IMR-90 (cell line): Measurements from ENCODE around the gene ANK3.

Experiments used
- CTCF ChIP-seq: conservative IDR thresholded peaks from 2 replicates; pipeline ENCODE4 v1.5.1; 2012; ENCODE audit warnings: mild to moderate bottlenecking, low read depth, low read length, improper control_type of control experiment
- MAFK ChIP-seq: IDR thresholded peaks from 2 replicates; pipeline ENCODE4 v1.6.1; 2012; ENCODE audit warnings: low read depth, low read length, improper control_type of control experiment
- POLR2A ChIP-seq: IDR thresholded peaks from 2 replicates; pipeline ENCODE4 v1.6.1; 2012; ENCODE audit warnings: mild to moderate bottlenecking, low read depth, low read length
- RAD21 ChIP-seq: IDR thresholded peaks from 2 replicates; pipeline ENCODE4 v1.6.1; 2012; ENCODE audit warnings: low read length, improper control_type of control experiment
- RFX5 ChIP-seq: IDR thresholded peaks from 2 replicates; pipeline ENCODE4 v1.8.0; 2012; ENCODE audit warnings: low read depth, mild to moderate bottlenecking, low read length, moderate library complexity
- SMC3 ChIP-seq: fragments of 150-350 bp; IDR thresholded peaks from 2 replicates; pipeline ENCODE4 v1.6.1; 2016; ENCODE audit warnings: low read depth, mild to moderate bottlenecking, antibody characterized with exemption, low read length, moderate library complexity
- USF2 ChIP-seq: fragments of 150-350 bp; IDR thresholded peaks from 2 replicates; pipeline ENCODE4 v1.6.1; 2017; ENCODE audit warnings: mild to moderate bottlenecking, antibody characterized with exemption, low read length, low read depth

DNA sequence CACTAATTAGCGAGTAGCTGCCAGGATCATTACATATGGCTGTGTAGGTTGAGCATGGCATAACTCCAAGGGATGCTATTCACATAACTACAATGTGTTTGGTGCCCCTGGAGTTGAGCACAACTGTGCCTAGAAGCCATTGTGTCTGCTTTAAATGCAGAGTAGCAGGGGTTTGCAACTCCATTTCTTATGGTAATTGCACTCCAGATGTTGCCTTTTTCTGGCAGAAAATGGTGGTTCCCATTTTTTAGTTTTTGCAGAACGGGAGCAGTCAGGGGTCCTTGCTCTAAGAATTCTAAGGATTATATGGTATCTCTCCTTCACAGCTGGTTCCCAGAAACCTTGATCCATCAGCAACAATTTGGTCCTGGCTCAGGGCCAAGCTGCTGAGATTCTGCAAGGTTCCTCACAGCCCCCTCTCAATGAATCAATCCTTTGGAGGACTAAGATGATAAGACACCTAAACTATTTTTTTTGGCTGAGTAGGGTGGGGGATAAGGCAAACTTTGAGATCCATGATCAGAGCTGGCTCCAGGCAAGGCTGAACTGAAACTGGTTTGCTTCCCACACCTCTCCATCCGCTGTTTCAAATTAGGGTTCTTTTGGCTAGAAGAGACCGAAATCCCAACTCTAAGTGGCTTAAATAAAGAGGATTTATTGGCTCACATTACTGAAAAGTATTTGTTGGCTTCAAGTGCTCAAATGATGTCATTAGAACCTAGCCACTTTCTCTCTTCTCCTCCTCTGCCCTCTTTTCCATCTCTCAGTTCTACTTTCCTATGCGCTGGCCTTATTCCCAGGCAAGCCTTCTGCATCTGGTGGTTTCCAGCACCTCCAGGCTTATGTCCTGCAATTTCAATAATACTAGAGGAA, 385.8 kb downstream of the ANK3 start:
- TF ChIP-seq POLR2A: no peak
- TF ChIP-seq SMC3: no peak
- TF ChIP-seq CTCF: no peak
- TF ChIP-seq MAFK: no peak
- TF ChIP-seq RAD21: no peak
- no peak for TF ChIP-seq RFX5
- TF ChIP-seq USF2: no peak
